Testis (tissue), 3 donors: ENCODE results near the gene SUCLG2. TPM values are rescaled to one million over a fixed set of nuclear protein-coding genes. Genes with fewer than 3 reads are reported as not detected.
"Not testable (repeated sequence)": the region's sequence is repeated elsewhere in the genome, so short reads cannot be mapped to it uniquely, and the experiment has no call there.

Experiments
- DNase-seq: peaks from one replicate; pipeline ENCODE4 v3.0.0-alpha.2; 2019
- H3K27ac ChIP-seq, 2 donors: fragments of 200-600 bp; sonication (generic); one replicate each; pipeline ENCODE4 v1.5.1; 2019
- H3K27me3 ChIP-seq: fragments of 200-600 bp; sonication (generic); one replicate; pipeline ENCODE4 v1.5.1; 2019
- H3K36me3 ChIP-seq: fragments of 200-600 bp; sonication (generic); one replicate; pipeline ENCODE4 v1.5.1; 2017; ENCODE audit warnings: low read depth; ENCODE audit errors: missing control alignments
- H3K4me1 ChIP-seq: fragments of 200-600 bp; sonication (generic); one replicate; pipeline ENCODE4 v1.5.1; 2019
- H3K4me3 ChIP-seq, 2 donors: fragments of 200-600 bp; sonication (generic); one replicate each; pipeline ENCODE4 v1.5.1; 2017 to 2019
- H3K9me3 ChIP-seq: fragments of 200-600 bp; sonication (generic); one replicate; pipeline ENCODE4 v1.5.1; 2017
- CTCF ChIP-seq, 3 experiments: fragments of 450-650 bp in 2 of 3; fragments of 200-600 bp in 1 of 3; sonication (generic) in 1 of 3; IDR thresholded peaks; one replicate each; pipeline ENCODE4 v1.5.1; 2016 to 2019; ENCODE audit warnings: antibody characterized with exemption in 3 of 3, mild to moderate bottlenecking in 2 of 3, moderate library complexity in 1 of 3
- POLR2A ChIP-seq: fragments of 450-650 bp; IDR thresholded peaks from one replicate; pipeline ENCODE4 v1.6.1; 2017; ENCODE audit warnings: antibody characterized with exemption, mild to moderate bottlenecking, moderate library complexity
- WGBS, 2 donors: methylation state at CpG; one replicate each; pipeline ENCODE4 v1.1.5; 2018; 5-methylcytosine and 5-hydroxymethylcytosine counted together
- intact Hi-C: fragments of 100-400 bp; cut with DNase I; formaldehyde crosslinking; loops from one replicate; pipeline ENCODE4 v1.15.1; 2023; ENCODE audit warnings: low total_unique reads
- polyA plus RNA-seq: library from polyadenylated mRNA; stranded (reverse); fragments of 350-450 nt; fragmentation: Illumina TruSeq; extraction: RNeasy Lipid Tissue Mini Kit (QIAGEN cat#74804); gene quantifications from one replicate; pipeline ENCODE4 v1.2.3, GENCODE V29; 2014; ENCODE audit warnings: low read depth, low replicate concordance; ENCODE audit not compliant: insufficient read depth
- total RNA-seq, 2 donors: library from RNA; depleted of rRNA; stranded (reverse); fragments of >200 nt; gene quantifications; one replicate each; pipeline ENCODE4 v1.2.3, GENCODE V29; 2016

The SUCLG2 gene
- total and polyA plus RNA-seq, 3 donors from 2014 or later = 18.0 to 28.7 (median 23.8) TPM

GRCh38 chr3:67558426-67558825 lies 96.0 kb downstream of the SUCLG2 start:
- H3K27ac ChIP-seq = no peak overlapping the region
- no peaks in the 10 kb centered on the region for H3K27me3 ChIP-seq
- no peaks in the 10 kb centered on the region for H3K9me3 ChIP-seq
- no peak overlapping the region for H3K4me3 ChIP-seq
- TF ChIP-seq POLR2A (no peak), CTCF (IDR thresholded peaks at IDR 0.05) (no peak)
- peak; percentile 23 for DNase-seq
- no peaks in the 10 kb centered on the region for H3K36me3 ChIP-seq
- no peaks in the 10 kb centered on the region for H3K4me1 ChIP-seq
- intact Hi-C loops = no loop called here
- 41 to 46% methylated on average over 4 of the region's 4 CpGs for WGBS, 2 donors

GRCh38 chr3:67557848-67558355 lies 96.5 kb downstream of the SUCLG2 start:
- Histone ChIP-seq H3K27me3 (no peaks in the 10 kb centered on the region), H3K4me3 (no peak overlapping the region), H3K36me3 (no peaks in the 10 kb centered on the region), H3K9me3 (no peaks in the 10 kb centered on the region), H3K27ac (no peak overlapping the region), H3K4me1 (no peaks in the 10 kb centered on the region)
- intact Hi-C loops = no loop called here
- 86 to 87% methylated on average over 3 of the region's 3 CpGs for WGBS, 2 donors
- TF ChIP-seq POLR2A = no peak
- TF ChIP-seq CTCF (IDR thresholded peaks at IDR 0.05) = no peak
- DNase-seq = no peak

GRCh38 chr3:67551361-67552016 lies 102.9 kb downstream of the SUCLG2 start:
- intact Hi-C loops = no loop called here
- H3K36me3 ChIP-seq = no peaks in the 10 kb centered on the region
- peak; percentile 32 for DNase-seq
- no peaks in the 10 kb centered on the region for H3K27me3 ChIP-seq
- H3K9me3 ChIP-seq = no peaks in the 10 kb centered on the region
- H3K4me1 ChIP-seq = peaks cover 6% of the 10 kb centered on the region
- H3K27ac ChIP-seq = no peak overlapping the region
- 45 to 50% methylated on average over 6 of the region's 6 CpGs for whole genome bisulfite sequencing, 2 donors
- H3K4me3 ChIP-seq = no peak overlapping the region
- no peak for TF ChIP-seq CTCF (IDR thresholded peaks at IDR 0.05)
- TF ChIP-seq POLR2A = no peak

- Histone ChIP-seq H3K36me3 (no peaks in the 10 kb centered on the region), H3K27me3 (no peaks in the 10 kb centered on the region), H3K4me1 (peaks cover 6% of the 10 kb centered on the region), H3K4me3 (no peak overlapping the region), H3K9me3 (no peaks in the 10 kb centered on the region), H3K27ac (no peak overlapping the region)
- DNase-seq = no peak
- TF ChIP-seq POLR2A (no peak), CTCF (IDR thresholded peaks at IDR 0.05) (no peak)
- intact Hi-C loops = no loop called here
- 70 to 72% methylated on average over 7 of the region's 7 CpGs for WGBS, 2 donors
These were observed 103.9 kb downstream of the SUCLG2 start for GRCh38 chr3:67550541-67550940.

GRCh38 chr3:67542502-67543250 lies 111.7 kb downstream of the SUCLG2 start:
- 96 to 97% methylated on average over 3 of the region's 3 CpGs for WGBS, 2 donors
- H3K4me3 ChIP-seq, H3K27ac ChIP-seq, H3K4me1 ChIP-seq, DNase-seq, H3K36me3 ChIP-seq, intact Hi-C loops, H3K27me3 ChIP-seq, H3K9me3 ChIP-seq: not testable (repeated sequence)
